Mucosa of gallbladder (tissue), 1 donor: ENCODE measurements around the gene NFAM1. TPM values are rescaled to one million over a fixed set of nuclear protein-coding genes. Genes with fewer than 3 reads are reported as not detected.

ENCODE experiments used
- DNase-seq: peaks from one replicate; pipeline ENCODE4 v3.0.0-alpha.2; 2020; ENCODE audit warnings: low spot score
- total RNA-seq: library from RNA; stranded (reverse); gene quantifications from one replicate; pipeline ENCODE4 v1.2.1, GENCODE V29; 2021
- donor health status: DM: no; HTN: no; CAD: no.

NFAM1 gene
- total RNA-seq, 1 donor from 2014 or later, result 3.9 TPM

GRCh38 chr22:42383851-42384417 is 48.3 kb downstream of the NFAM1 start:
- DNase-seq, result no peak

- DNase-seq, result no peak
These were observed 48.9 kb downstream of the NFAM1 start for GRCh38 chr22:42383287-42383686.

GRCh38 chr22:42380769-42381551 is 51.2 kb downstream of the NFAM1 start:
- DNase-seq, result no peak

- no peak for DNase-seq
These were observed 52.2 kb downstream of the NFAM1 start for GRCh38 chr22:42379966-42380537.

GRCh38 chr22:42376711-42377554 is 55.3 kb downstream of the NFAM1 start:
- peak; percentile 62 for DNase-seq

- no peak for DNase-seq
These were observed 56.2 kb downstream of the NFAM1 start for GRCh38 chr22:42375982-42376381.

- DNase-seq, result no peak
These were observed 59.2 kb downstream of the NFAM1 start for GRCh38 chr22:42372976-42373375.

GRCh38 chr22:42371501-42371900 is 60.7 kb downstream of the NFAM1 start:
- DNase-seq, result no peak

GRCh38 chr22:42371099-42371498 is 61.1 kb downstream of the NFAM1 start:
- no peak for DNase-seq

GRCh38 chr22:42369250-42370041 is 62.8 kb downstream of the NFAM1 start:
- DNase-seq, result peak; percentile 93

- no peak for DNase-seq
These were observed 63.6 kb downstream of the NFAM1 start for GRCh38 chr22:42368379-42369249.

GRCh38 chr22:42367980-42368378 is 64.2 kb downstream of the NFAM1 start:
- DNase-seq, result no peak

GRCh38 chr22:42366806-42367581 is 65.2 kb downstream of the NFAM1 start:
- DNase-seq, result peak; percentile 48

- DNase-seq, result no peak
These were observed 66.1 kb downstream of the NFAM1 start for GRCh38 chr22:42365942-42366695.

GRCh38 chr22:42365111-42365865 is 66.9 kb downstream of the NFAM1 start:
- DNase-seq, result no peak

- DNase-seq, result no peak
These were observed 67.5 kb downstream of the NFAM1 start for GRCh38 chr22:42364604-42365110.

GRCh38 chr22:42363892-42364291 is 68.3 kb downstream of the NFAM1 start:
- no peak for DNase-seq

GRCh38 chr22:42361523-42361922 is 70.7 kb downstream of the NFAM1 start:
- DNase-seq, result no peak
